ENCODE measurements around the gene SCO1.

- TF ChIP-seq POLR2AphosphoS5 (IDR thresholded peaks at IDR 0.05; ENCODE audit: low read depth, low read length) (no peak), TAF1 (IDR thresholded peaks at IDR 0.05; ENCODE audit: low read depth, low read length) (no peak), POLR2A (IDR thresholded peaks at IDR 0.05; ENCODE audit: low read depth, low read length) (no peak)
Observed at GRCh38 chr17:10623737-10624338, 73.5 kb downstream of the SCO1 start.
